ENCODE measurements around the gene PIK3C3. TPM values are rescaled to one million over a fixed set of nuclear protein-coding genes. Genes with fewer than 3 reads are reported as not detected.

The PIK3C3 gene
- total RNA-seq, 4 donors from 2014 or later, result 35.5 to 54.7 (median 39.6) TPM

DNA sequence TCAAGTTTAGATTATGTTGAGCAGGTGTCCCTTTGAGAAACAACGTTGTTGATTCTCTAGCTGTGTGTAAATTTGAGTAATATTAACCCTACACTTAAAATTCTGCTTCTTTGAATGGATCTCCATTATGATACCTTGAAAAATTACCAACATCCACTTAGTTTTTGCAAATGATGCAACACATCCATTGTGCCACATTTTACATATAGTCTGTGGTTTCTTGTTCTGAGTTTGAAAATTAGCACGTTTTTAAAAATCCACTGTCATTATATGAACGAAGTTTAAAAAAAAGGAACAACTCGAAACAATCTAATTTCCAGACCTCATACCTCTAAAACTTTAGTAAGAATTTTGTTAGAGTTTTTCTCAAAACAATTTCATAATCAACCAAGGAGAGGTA lies 37.7 kb downstream of the PIK3C3 start:
- no peak for DNase-seq (ENCODE audit: low spot score in 2 of 2)
- TF ChIP-seq, protein P1, sequence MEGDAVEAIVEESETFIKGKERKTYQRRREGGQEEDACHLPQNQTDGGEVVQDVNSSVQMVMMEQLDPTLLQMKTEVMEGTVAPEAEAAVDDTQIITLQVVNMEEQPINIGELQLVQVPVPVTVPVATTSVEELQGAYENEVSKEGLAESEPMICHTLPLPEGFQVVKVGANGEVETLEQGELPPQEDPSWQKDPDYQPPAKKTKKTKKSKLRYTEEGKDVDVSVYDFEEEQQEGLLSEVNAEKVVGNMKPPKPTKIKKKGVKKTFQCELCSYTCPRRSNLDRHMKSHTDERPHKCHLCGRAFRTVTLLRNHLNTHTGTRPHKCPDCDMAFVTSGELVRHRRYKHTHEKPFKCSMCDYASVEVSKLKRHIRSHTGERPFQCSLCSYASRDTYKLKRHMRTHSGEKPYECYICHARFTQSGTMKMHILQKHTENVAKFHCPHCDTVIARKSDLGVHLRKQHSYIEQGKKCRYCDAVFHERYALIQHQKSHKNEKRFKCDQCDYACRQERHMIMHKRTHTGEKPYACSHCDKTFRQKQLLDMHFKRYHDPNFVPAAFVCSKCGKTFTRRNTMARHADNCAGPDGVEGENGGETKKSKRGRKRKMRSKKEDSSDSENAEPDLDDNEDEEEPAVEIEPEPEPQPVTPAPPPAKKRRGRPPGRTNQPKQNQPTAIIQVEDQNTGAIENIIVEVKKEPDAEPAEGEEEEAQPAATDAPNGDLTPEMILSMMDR (IDR thresholded peaks at IDR 0.05), result no peak
- no peak for TF ChIP-seq POLR2A (IDR thresholded peaks at IDR 0.05)
- intact Hi-C loops (cut with DNase I; ENCODE audit: low total_unique reads), result no loop called here
- H3K4me3 ChIP-seq (ENCODE audit: low read depth, poor library complexity, severe bottlenecking), result no peak overlapping the region
- 82 to 86% methylated on average over 4 of the region's 4 CpGs for WGBS, 2 donors

DNA sequence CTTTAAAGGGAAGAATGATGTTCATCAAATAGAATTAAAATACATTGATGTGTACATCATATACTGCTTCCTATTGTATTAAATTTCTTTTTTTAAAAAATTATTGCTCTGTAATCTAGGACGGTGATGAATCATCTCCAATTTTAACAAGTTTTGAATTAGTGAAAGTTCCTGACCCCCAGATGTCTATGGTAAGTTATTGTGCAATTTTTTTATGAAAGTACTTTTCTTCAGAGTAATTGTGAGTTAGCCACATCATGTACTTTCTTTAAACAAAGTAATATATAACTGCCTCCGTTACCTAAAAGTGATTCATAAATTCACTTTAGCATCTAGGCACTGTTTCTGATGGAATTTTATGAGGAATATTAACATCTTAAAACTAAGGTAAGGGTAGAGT lies 38.1 kb downstream of the PIK3C3 start:
- intact Hi-C loops (cut with DNase I; ENCODE audit: low total_unique reads), result no loop called here
- WGBS, 2 donors, result 88 to 91% methylated on average over 2 of the region's 2 CpGs
- no peak for DNase-seq (ENCODE audit: low spot score in 2 of 2)
- H3K4me3 ChIP-seq (ENCODE audit: low read depth, poor library complexity, severe bottlenecking), result no peak overlapping the region
- TF ChIP-seq POLR2A (IDR thresholded peaks at IDR 0.05), result no peak
- TF ChIP-seq, protein P1 (IDR thresholded peaks at IDR 0.05), result no peak

DNA sequence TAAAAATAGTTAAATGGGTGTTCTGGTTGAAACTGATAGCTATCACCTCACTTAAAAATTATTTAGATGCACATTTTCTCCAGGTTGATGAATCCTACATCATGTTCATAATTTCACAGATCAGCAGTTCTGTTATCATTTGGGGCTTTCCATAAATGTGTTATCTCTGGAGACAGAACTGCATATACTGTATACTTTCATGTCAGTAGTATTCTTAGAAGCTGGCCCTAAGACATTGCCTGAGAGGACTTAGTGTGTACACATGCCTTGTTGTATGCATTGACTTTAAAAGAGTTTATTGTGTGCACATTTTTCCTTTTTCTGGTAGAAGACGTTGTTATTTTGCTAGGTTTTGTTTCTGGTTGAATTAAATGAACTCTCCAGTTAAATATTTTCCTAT lies 41.0 kb downstream of the PIK3C3 start:
- no peak for TF ChIP-seq POLR2A (IDR thresholded peaks at IDR 0.05)
- TF ChIP-seq, protein P1 (IDR thresholded peaks at IDR 0.05), result no peak
- DNase-seq (ENCODE audit: low spot score in 2 of 2), result no peak
- 89 to 93% methylated on average over 1 of the region's 1 CpG for WGBS, 2 donors
- no peak overlapping the region for H3K4me3 ChIP-seq (ENCODE audit: low read depth, poor library complexity, severe bottlenecking)
- intact Hi-C loops (cut with DNase I; ENCODE audit: low total_unique reads), result no loop called here

DNA sequence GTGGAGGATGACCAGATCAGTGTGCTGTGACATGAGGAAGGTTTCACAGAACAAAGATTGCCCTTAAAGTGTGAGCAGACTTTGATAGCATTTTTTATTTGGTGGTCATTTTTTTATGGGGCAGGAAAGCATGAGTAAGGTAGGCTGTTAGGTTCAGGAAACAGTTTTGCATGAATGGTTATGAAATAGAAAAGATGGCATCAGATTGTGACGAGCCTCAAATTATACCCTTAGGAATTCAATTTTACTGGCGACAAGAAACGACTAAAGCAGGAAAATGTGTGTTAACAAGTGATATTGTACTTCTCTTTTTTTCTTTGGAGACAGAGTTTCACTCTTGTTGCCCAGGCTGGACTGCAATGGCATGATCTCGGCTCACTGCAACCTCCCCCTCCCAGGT lies 44.7 kb downstream of the PIK3C3 start:
- intact Hi-C loops (cut with DNase I; ENCODE audit: low total_unique reads), result no loop called here
- no peak overlapping the region for H3K4me3 ChIP-seq (ENCODE audit: low read depth, poor library complexity, severe bottlenecking)
- TF ChIP-seq, protein P1 (IDR thresholded peaks at IDR 0.05), result no peak
- no peak for TF ChIP-seq POLR2A (IDR thresholded peaks at IDR 0.05)
- no peak for DNase-seq (ENCODE audit: low spot score in 2 of 2)
- WGBS, 2 donors, result 83 to 85% methylated on average over 4 of the region's 4 CpGs

DNA sequence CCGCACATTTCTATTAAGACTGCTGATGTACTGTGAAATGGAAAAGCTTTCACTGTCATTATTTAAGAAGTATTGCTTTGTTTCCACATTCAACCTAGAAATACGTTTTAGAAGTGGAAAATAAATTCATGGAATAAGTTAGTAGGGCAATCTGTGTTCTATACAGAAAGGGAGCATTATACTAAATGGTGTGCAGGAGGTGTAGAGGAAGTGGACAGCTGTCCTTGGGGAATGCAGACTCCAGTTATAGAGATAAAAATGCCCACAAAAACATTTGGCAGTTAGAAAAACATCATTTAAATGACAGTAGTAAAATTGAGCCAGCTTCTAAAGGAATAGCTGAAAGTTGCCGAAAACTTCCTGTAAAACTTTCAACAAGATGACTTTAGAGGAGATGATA lies 46.8 kb downstream of the PIK3C3 start:
- intact Hi-C loops (cut with DNase I; ENCODE audit: low total_unique reads), result no loop called here
- no peak overlapping the region for H3K4me3 ChIP-seq (ENCODE audit: low read depth, poor library complexity, severe bottlenecking)
- TF ChIP-seq, protein P1 (IDR thresholded peaks at IDR 0.05), result no peak
- no peak for TF ChIP-seq POLR2A (IDR thresholded peaks at IDR 0.05)
- WGBS, 2 donors, result 79 to 80% methylated on average over 3 of the region's 3 CpGs
- DNase-seq (ENCODE audit: low spot score in 2 of 2), result no peak

DNA sequence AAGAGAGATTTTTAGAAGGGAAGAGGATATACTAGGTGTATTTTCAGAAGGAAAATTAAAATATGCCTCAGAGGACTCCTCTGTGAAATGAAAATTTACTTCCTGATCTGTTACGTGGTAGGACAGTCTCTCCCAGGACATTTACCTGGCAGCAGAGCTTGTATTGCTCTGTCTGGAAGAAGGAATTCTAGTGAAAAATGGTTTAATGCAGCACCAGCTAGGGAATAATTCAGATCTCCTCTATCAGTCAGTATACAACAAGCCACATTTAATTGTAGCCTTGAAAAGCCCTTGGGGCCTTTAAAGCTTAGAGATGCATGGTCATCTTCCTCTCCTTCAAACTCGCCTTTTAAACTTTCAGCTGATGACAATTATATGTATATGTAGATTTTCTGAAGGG lies 49.6 kb downstream of the PIK3C3 start:
- TF ChIP-seq, protein P1 (IDR thresholded peaks at IDR 0.05), result no peak
- no peak for TF ChIP-seq POLR2A (IDR thresholded peaks at IDR 0.05)
- intact Hi-C loops (cut with DNase I; ENCODE audit: low total_unique reads), result no loop called here
- no peak overlapping the region for H3K4me3 ChIP-seq (ENCODE audit: low read depth, poor library complexity, severe bottlenecking)
- DNase-seq (ENCODE audit: low spot score in 2 of 2), result no peak
- WGBS, 2 donors, result 87 to 91% methylated on average over 2 of the region's 2 CpGs
